Erythroblast (primary cell): ENCODE results near the gene TMEM81.

ENCODE experiments used
- DNase-seq, 2 experiments: peaks; one replicate each; lab custom pipeline; 2025; lab: John Stamatoyannopoulos, UW
- GATA1 ChIP-seq: IDR thresholded peaks from 2 replicates; pipeline ENCODE4 v1.6.1; 2011; ENCODE audit warnings: low read depth, mild to moderate bottlenecking, control low read depth, low read length, moderate library complexity
- POLR2A ChIP-seq: IDR thresholded peaks from 2 replicates; pipeline ENCODE4 v1.6.1; 2011; ENCODE audit warnings: mild to moderate bottlenecking, low read length

TMEM81 gene

DNA sequence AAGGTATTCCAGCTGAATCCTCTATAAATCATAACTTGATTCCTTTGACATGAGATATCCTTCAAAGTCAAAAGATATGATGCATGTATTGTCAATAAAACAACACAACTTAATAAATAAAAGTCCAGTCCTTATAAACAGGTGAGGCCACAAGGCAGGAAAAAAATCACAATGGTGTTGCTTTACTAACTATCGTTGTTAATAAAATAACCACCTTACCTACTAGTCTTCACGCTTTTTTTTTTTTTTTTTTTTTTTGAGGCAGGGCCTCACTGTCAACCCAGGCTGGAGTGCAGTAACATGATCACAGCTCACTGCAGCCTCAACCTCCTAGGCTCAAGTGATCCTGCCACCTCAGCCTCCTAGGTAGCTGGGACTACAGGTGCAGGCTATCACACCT, at the start of gene TMEM81:
Gene TMEM81 (minus strand): TSS at position 101 of the 400 bp plus-strand sequence. CDS start 140 bp downstream, outside the sequence.
- no peak for TF ChIP-seq POLR2A
- no peak for TF ChIP-seq GATA1
- DNase-seq: no peak

DNA sequence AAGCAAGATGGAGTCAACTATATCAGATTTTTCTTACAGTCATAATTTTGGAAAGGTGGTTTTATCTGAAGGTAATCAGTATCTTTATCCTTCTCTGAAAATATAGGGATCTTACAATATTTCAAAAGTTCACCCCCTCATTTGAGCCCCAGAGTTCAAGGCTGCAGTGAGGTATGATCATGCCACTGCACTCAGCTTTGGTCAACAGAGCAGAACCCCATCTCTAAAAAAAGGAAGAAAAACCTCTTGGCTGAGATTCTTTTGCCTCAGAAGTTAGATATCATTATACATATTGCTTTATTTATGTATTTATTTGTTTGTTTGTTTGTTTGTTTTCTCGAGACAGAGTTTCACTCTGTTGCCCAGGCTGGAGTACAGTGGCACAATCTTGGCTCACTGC, 49.0 kb upstream of the TMEM81 start:
- TF ChIP-seq GATA1 (no peak), POLR2A (no peak)
- no peak for DNase-seq

DNA sequence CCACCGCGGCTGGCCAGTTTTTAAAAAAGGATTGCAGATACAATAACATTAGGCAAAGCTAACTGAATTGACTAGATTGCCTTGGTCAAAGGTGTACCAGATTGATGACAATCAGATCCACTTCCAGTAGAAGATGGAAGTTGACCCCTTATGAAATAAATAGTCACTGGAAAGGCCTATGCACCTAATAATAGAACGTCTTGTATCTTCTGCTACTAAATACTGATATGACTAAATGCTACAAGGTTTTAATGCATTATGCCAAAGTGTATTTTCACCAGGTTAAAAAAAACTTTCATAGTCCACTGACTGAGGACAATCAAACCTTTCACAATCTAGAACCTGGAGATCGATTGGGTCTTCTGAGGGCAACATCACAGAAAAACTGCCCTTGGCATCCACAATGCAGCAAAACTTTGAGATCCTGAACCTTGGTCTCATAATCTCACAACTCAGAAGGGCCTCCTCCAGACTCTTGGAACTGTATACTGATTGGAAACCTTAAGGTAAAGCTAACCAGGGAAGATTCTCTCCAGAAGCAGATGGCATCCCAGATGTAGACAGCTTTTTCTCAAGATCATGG, 45.3 kb upstream of the TMEM81 start:
- TF ChIP-seq POLR2A (no peak), GATA1 (no peak)
- no peak for DNase-seq

DNA sequence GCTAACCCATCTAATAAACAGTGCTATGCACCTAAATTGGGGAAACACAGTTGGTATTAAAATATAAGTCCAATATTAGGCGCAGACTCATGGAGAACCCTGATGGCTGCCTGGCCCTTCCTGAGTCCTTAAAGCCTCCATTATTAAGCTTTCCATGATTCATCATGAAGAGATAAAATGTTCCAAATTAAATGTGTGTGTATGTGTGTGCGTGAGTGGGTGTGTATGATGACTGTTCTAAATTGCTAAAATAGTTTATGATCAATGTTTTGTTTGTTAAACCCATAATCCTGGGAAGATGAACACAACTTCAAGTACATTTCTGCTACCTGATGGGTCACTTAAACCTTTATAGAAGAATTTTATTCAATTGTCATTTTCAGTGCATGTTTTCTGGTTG, 43.8 kb upstream of the TMEM81 start:
- TF ChIP-seq POLR2A: no peak
- TF ChIP-seq GATA1: no peak
- DNase-seq: no peak

DNA sequence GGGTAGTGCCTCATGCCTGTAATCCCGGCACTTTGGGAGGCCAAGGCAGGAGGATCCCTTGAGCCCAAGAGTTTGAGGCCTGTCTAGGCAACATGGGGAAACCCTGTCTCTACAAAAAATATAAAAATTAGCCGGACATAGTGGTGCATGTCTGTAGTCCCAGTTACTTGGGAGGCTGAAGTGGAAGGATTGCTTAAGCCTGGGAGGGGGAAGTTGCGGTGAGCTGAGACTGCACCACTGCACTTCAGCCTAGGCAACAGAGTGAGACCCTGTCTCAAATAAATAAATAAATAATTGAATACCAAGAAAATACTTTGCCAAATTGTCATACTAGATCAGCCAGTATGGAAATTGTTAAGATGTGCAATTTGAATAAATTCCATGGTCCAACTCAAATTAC, 43.4 kb upstream of the TMEM81 start:
- TF ChIP-seq GATA1 (no peak), POLR2A (no peak)
- no peak for DNase-seq

DNA sequence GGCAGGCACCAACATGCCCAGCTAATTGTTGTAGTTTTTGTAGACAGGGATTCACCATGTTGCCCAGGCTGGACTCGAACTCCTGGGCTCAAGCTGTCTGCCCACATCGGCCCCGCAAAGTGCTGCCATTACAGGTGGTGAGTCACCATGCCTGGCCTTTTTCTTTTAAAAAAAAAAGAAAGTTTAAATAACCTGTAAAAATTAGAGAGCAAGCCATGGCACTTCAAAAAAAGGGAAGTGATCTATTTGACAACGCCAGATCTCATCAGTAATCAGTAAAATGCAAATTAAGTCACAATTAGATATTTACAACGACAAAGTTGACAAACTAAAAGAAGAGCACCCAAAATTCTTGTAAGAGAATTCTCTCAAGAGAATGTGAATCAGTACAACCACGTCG, 40.5 kb upstream of the TMEM81 start:
- no peak for DNase-seq
- TF ChIP-seq GATA1 (no peak), POLR2A (no peak)

GRCh38 chr1:205122489-205122882, 38.2 kb upstream of the TMEM81 start:
- TF ChIP-seq POLR2A (no peak), GATA1 (no peak)
- no peak for DNase-seq

- DNase-seq: peak; percentile 99
- TF ChIP-seq POLR2A (peak; percentile 93), GATA1 (no peak)
Observed at GRCh38 chr1:205121660-205122488, 37.6 kb upstream of the TMEM81 start, which contains the start of gene RBBP5. Gene RBBP5 (minus strand): TSS chr1:205121978. CDS start chr1:205121873, 105 bp downstream.

DNA sequence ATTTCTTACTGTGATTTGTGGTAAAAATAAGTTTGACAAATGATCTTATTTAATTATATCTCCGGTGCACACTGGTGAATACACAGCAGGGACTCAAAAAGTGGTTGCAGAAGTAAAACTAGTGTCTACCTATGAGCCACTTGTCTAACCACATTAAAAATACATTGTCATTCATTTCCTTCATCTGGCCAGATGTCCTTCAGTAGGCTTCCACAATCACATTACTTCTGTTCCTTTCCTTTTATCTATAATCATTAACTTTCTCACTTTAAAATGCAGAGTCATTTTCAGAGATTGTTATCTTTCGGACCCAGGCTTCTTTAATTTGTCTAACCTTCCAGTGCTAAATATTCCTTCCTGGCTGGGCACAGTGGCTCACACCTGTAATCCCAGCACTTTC, 34.5 kb upstream of the TMEM81 start:
- DNase-seq: peak; percentile 18 to 30
- TF ChIP-seq GATA1 (no peak), POLR2A (no peak)

GRCh38 chr1:205111354-205111753, 27.1 kb upstream of the TMEM81 start:
- DNase-seq: no peak
- no peak for TF ChIP-seq POLR2A
- no peak for TF ChIP-seq GATA1

- DNase-seq: no peak
- no peak for TF ChIP-seq GATA1
- no peak for TF ChIP-seq POLR2A
Observed at GRCh38 chr1:205109711-205110110, 25.5 kb upstream of the TMEM81 start.

DNA sequence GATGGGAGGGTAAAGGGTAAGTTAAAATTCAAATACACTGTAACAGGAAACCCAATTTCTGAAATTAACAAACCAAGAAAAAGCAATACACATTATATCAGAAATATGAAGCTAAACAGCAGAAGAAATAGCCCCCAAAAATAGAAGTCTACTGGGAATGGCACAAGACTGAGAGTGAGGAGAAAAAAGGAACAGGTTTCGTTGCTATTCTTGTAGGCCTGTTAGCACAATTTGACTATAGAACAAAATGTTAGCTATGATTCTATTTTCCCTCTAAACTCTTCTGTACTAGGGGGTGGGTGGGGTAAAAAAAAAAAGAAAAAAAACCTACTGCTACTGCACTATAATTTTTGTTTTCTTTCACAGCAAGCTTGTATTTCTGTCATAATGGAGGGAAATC, 25.0 kb upstream of the TMEM81 start:
- DNase-seq: no peak

GRCh38 chr1:205108464-205108863, 24.2 kb upstream of the TMEM81 start:
- TF ChIP-seq GATA1 (no peak), POLR2A (no peak)
- peak in 1 of 2 experiments; percentile 20 for DNase-seq

More for the DNA sequence above, 25.0 kb upstream of the TMEM81 start:
- no peak for TF ChIP-seq POLR2A
- no peak for TF ChIP-seq GATA1

DNA sequence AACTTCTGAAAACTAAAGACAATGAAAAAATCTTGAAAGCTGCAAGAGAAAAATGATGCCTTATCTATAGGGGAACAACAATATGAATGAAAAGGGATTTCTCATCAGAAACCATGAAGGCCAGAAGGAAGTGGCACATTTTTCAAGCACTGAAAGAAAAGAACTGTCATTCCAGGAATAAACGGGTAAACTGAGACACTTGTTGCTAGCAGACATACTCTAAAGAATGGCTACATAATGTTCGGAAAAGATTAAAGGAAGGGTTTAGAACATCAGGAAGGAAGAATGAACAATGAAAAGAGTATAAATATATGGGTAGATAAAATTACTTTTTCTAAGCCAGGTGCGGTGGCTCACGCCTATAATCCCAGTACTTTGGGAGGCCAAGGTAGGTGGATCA, 23.1 kb upstream of the TMEM81 start:
- TF ChIP-seq GATA1 (no peak), POLR2A (no peak)
- DNase-seq: no peak

DNA sequence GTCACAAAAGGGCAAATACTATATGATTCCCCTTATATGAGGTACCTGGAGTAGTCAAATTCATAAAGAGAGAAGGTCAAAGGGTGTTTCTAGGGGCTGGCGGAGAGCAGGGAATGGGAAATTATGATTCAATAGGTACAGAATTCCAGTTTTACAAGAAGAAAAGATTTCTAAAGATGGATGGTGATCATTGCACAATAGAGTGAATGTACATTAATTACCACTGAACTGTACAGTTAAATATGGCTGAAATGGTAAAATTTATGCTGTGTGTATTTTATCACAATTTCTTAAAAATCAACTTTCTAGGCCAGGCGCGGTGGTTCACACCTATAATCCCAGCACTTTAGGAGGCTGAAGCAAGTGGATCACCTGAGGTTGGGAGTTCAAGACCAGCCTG, 18.1 kb upstream of the TMEM81 start:
- no peak for DNase-seq
- TF ChIP-seq GATA1 (no peak), POLR2A (no peak)

DNA sequence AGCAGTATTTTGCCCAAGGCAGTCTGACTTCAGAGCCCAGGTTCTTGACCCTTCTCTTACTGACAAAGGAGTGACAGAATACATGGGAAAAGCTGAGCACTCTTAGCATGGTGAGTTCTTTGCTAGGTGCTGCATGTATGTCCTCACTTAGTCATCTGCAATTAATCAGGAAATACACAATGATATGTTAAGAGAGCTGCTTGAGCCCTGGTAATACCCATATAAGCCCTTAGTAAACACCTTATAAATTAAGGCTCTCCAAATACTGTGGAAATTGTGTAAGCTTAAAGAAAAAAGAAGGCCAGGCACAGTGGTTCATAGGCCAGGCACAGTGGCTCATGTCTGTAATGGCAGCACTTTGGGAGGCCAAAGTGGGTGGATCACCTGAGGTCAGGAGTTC, 14.0 kb upstream of the TMEM81 start:
- DNase-seq: no peak
- TF ChIP-seq POLR2A (no peak), GATA1 (no peak)
